NT2/D1 (cell line): ENCODE data around the gene LGALS7.

Experiments used
- SUZ12 ChIP-seq: IDR thresholded peaks from 2 replicates; pipeline ENCODE4 v1.6.1; 2011; ENCODE audit not compliant: insufficient read length, insufficient read depth; ENCODE audit errors: extremely low read depth
- ZNF274 ChIP-seq: IDR thresholded peaks from 2 replicates; pipeline ENCODE4 v1.6.1; 2011; ENCODE audit warnings: mild to moderate bottlenecking, low read depth, low read length

DNA sequence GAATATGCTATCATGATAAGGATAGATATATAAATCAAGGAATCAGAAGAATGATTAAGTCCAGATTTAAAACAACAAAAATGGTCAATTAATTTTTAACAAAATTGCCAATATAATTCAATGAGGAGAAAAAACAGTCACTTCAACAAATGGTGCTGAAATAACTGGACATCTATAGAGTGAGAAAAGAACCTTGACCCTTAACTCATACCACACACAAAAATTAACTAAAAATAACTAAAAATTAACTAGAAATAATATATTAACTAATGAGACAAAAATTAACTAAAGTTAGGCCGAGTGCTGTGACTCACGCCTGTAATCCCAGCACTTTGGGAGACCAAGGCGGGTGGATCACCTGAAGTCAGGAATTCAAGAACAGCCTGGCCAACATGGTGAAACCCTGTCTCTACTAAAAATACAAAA is 9.5 kb downstream of the LGALS7 start:
- TF ChIP-seq ZNF274 (no peak), SUZ12 (no peak)
